ENCODE results near the gene CD80. TPM values are rescaled to one million over a fixed set of nuclear protein-coding genes. Genes with fewer than 3 reads are reported as not detected.
A peak's percentile ranks its signal among the peaks of the same experiment; 100 is the strongest.
"Not testable (repeated sequence)": the region's sequence is repeated elsewhere in the genome, so short reads cannot be mapped to it uniquely, and the experiment has no call there.

CD80 gene
- total and polyA plus RNA-seq, 10 of the 15 experiments (the other 5 are each of a cell fraction or from before 2014, with no cell fraction given): 41.4 to 137 (median 58.1) TPM

DNA sequence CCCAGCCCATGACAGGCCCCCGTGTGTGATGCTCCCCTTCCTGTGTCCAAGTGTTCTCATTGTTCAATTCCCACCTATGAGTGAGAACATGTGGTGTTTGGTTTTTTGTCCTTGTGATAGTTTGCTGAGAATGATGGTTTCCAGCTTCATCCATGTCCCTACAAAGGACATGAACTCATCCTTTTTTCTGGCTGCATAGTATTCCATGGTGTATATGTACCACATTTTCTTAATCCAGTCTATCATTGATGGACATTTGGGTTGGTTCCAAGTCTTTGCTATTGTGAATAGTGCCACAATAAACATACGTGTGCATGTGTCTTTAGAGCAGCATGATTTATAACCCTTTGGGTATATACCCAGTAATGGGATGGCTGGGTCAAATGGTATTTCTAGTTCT lies 3.9 kb upstream of the CD80 start:
- RAD21 ChIA-PET (ENCODE audit: unreplicated experiment): interaction anchor here (0.9 to 11.9 kb wide), 8 partner anchors 15 to 113 kb away, joined by 3 to 239 read pairs (median 8); partner anchors contain the start of genes ADPRH and COX17

DNA sequence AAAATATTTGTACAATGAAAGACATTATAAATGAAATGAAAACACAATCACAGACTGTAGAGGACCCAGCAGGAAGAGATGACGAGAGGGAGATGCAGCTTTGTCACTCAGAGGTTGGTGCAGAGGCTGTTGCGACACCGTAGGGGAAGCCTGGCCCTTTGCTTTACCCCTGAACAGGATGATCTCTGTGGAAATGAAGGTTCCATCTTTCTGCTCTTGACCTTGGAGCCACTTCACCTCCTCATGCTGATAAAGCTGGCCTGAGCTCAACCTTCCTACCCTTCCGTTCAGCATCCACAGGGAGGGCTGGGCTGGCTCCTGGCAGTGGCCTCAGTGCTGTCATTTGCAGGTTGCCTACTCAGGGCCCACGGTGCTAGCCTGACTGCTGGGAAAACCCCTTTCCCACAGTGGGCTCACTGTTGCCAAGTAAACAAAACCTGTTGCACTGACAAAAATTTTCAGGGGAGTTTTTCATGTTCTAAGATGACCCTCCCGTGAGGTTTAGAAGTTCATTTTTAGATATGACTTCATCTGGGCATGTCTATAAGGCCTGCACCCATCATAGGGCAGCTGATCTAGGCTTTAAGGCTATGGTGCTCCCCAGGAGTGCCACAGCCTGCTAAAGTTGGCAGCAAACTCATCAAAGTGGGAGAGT lies 3.0 kb upstream of the CD80 start:
- Histone ChIP-seq H3K27ac (ENCODE audit: control insufficient read depth, insufficient read depth) (peak overlapping the region; percentile 98), H3K4me2 (ENCODE audit: control insufficient read depth, insufficient read depth) (peak overlapping the region; percentile 97), H3K79me2 (ENCODE audit: control insufficient read depth, insufficient read depth, low read length) (peaks cover 50% of the 10 kb centered on the region), H3K36me3 (ENCODE audit: control insufficient read depth in 2 of 2, insufficient read depth in 2 of 2, low read length in 1 of 2) (no peaks in the 10 kb centered on the region), H3K9me3 (replicated peaks; ENCODE audit: control insufficient read depth, insufficient read depth, low read length) (peaks cover 2% of the 10 kb centered on the region; the same call in 2 of the 3 replicates), H4K20me1 (ENCODE audit: control insufficient read depth, insufficient read depth) (no peaks in the 10 kb centered on the region), H2AFZ (ENCODE audit: control insufficient read depth, low read depth, low read length) (peak overlapping the region; percentile 58), H3K27me3 (replicated peaks in 1 of 2; ENCODE audit: control insufficient read depth in 2 of 2, insufficient read depth in 2 of 2, low read length in 1 of 2) (no peaks in the 10 kb centered on the region), H3K4me1 (ENCODE audit: control insufficient read depth, insufficient read depth, low read length) (peaks cover 14% of the 10 kb centered on the region), H3K4me3 (peak overlapping the region; percentile 58; the same call in 1 of the 2 replicates), H3K9ac (ENCODE audit: control insufficient read depth, insufficient read depth, low read length) (peak overlapping the region; percentile 99)
- FAIRE-seq (peak; percentile 47), ATAC-seq (peak; percentile 73), DNase-seq (ENCODE audit: low read depth, low spot score) (peak; percentile 95)
- WGBS (ENCODE audit: insufficient coverage, insufficient replicate concordance, low lambda C conversion rate, missing lambda C conversion rate): 2% methylated on average over 6 of the region's 6 CpGs
- intact Hi-C loops (cut with micrococcal nuclease; ENCODE audit: unreplicated experiment) (loop anchor here (1.0 to 2.0 kb wide), 4 partner anchors 36 to 268 kb away; partner anchors contain the start of gene ARHGAP31), in situ Hi-C loops (cut with MboI) (no loop called here)
- ChIA-PET POLR2A (interaction anchor here (0.7 to 2.3 kb wide), 16 partner anchors 10 to 267 kb away, joined by 3 to 44 read pairs (median 5); partner anchors contain the start of genes ADPRH, COX17 and TMEM39A), RAD21 (ENCODE audit: unreplicated experiment) (interaction anchor here (0.7 to 11.9 kb wide), 14 partner anchors 10 to 119 kb away, joined by 3 to 239 read pairs (median 6); partner anchors contain the start of genes ADPRH, COX17 and PLA1A), SMC1A (ENCODE audit: uncharacterized antibody, unreplicated experiment) (interaction anchor here (1.0 to 8.9 kb wide), 10 partner anchors 12 to 119 kb away, joined by 3 to 151 read pairs (median 9); partner anchors contain the start of genes ADPRH, PLA1A and TIMMDC1), CTCF (interaction anchor here (0.7 to 2.7 kb wide), 8 partner anchors 12 to 117 kb away, joined by 3 to 22 read pairs (median 4); partner anchors contain the start of genes ADPRH and PLA1A)
- no TSS peak for BruUV-seq (replicated peaks)
- TF ChIP-seq NFIC (IDR thresholded peaks at IDR 0.05; ENCODE audit: low read depth, low read length): peak; percentile 92
- TF ChIP-seq YBX1 (IDR thresholded peaks at IDR 0.05): no peak
- peak; percentile 95 for TF ChIP-seq SMAD5 (IDR thresholded peaks at IDR 0.05; ENCODE audit: low read depth)
- TF ChIP-seq, protein P1, sequence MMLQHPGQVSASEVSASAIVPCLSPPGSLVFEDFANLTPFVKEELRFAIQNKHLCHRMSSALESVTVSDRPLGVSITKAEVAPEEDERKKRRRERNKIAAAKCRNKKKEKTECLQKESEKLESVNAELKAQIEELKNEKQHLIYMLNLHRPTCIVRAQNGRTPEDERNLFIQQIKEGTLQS (IDR thresholded peaks at IDR 0.05; ENCODE audit: borderline replicate concordance, extremely low read depth, low read depth, low read length): no peak
- peak; percentile 77 for TF ChIP-seq EED (IDR thresholded peaks at IDR 0.05; ENCODE audit: low read depth)
- TF ChIP-seq POLR2AphosphoS5 (IDR thresholded peaks at IDR 0.05; ENCODE audit: low read length): peak; percentile 97
- TF ChIP-seq MYB (IDR thresholded peaks at IDR 0.05; ENCODE audit: borderline replicate concordance, low read depth, low read length): no peak
- TF ChIP-seq RELA (IDR thresholded peaks at IDR 0.05; ENCODE audit: borderline replicate concordance, partially characterized antibody): peak; percentile 99
- no peak; the same call in 1 of the 2 replicates for TF ChIP-seq ZNF24 (IDR thresholded peaks at IDR 0.05)
- TF ChIP-seq SREBF1 (IDR thresholded peaks at IDR 0.05; ENCODE audit: low read length): no peak
- TF ChIP-seq NRF1 (conservative IDR thresholded peaks at IDR 0.05; ENCODE audit: low read depth, low read length): no peak
- TF ChIP-seq, protein P2, sequence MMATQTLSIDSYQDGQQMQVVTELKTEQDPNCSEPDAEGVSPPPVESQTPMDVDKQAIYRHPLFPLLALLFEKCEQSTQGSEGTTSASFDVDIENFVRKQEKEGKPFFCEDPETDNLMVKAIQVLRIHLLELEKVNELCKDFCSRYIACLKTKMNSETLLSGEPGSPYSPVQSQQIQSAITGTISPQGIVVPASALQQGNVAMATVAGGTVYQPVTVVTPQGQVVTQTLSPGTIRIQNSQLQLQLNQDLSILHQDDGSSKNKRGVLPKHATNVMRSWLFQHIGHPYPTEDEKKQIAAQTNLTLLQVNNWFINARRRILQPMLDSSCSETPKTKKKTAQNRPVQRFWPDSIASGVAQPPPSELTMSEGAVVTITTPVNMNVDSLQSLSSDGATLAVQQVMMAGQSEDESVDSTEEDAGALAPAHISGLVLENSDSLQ (IDR thresholded peaks at IDR 0.05): peak; percentile 86

More for the DNA sequence above, 3.9 kb upstream of the CD80 start:
- 100% methylated on average over 1 of the region's 2 CpGs for WGBS (ENCODE audit: insufficient coverage, insufficient replicate concordance, low lambda C conversion rate, missing lambda C conversion rate)
- H3K4me3 ChIP-seq; FAIRE-seq; BruUV-seq (replicated peaks); H4K20me1 ChIP-seq (ENCODE audit: control insufficient read depth, insufficient read depth); H3K27me3 ChIP-seq (replicated peaks in 1 of 2; ENCODE audit: control insufficient read depth in 2 of 2, insufficient read depth in 2 of 2, low read length in 1 of 2); H3K36me3 ChIP-seq (ENCODE audit: control insufficient read depth in 2 of 2, insufficient read depth in 2 of 2, low read length in 1 of 2); DNase-seq (ENCODE audit: low read depth, low spot score); H2AFZ ChIP-seq (ENCODE audit: control insufficient read depth, low read depth, low read length); H3K9me3 ChIP-seq (replicated peaks; ENCODE audit: control insufficient read depth, insufficient read depth, low read length); H3K9ac ChIP-seq (ENCODE audit: control insufficient read depth, insufficient read depth, low read length); in situ Hi-C loops (cut with MboI); ATAC-seq: not testable (repeated sequence)
- POLR2A ChIA-PET: interaction anchor here (1.0 to 2.3 kb wide), 8 partner anchors 17 to 136 kb away, joined by 3 to 44 read pairs (median 6); partner anchors contain the start of genes ADPRH and COX17
- SMC1A ChIA-PET (ENCODE audit: uncharacterized antibody, unreplicated experiment): interaction anchor here (2.0 to 8.9 kb wide), 7 partner anchors 12 to 119 kb away, joined by 7 to 151 read pairs (median 10); partner anchors contain the start of genes ADPRH and PLA1A
- H3K4me1 ChIP-seq (ENCODE audit: control insufficient read depth, insufficient read depth, low read length): peaks cover 14% of the 10 kb centered on the region
- H3K79me2 ChIP-seq (ENCODE audit: control insufficient read depth, insufficient read depth, low read length): peaks cover 41% of the 10 kb centered on the region
- peak overlapping the region; percentile 33; the same call in 1 of the 2 replicates for H3K4me2 ChIP-seq (ENCODE audit: control insufficient read depth, insufficient read depth)
- TF ChIP-seq ZNF217 (IDR thresholded peaks at IDR 0.05): 0 out of 2 replicates have a peak, but pooled peaks have one; percentile 43
- intact Hi-C loops (cut with micrococcal nuclease; ENCODE audit: unreplicated experiment): loop anchor here (2.0 kb wide), 1 partner anchor 269 kb away; the partner anchor contains the start of gene ARHGAP31
- peak overlapping the region; percentile 98 for H3K27ac ChIP-seq (ENCODE audit: control insufficient read depth, insufficient read depth)
- CTCF ChIA-PET: interaction anchor here (1.1 to 2.7 kb wide), 4 partner anchors 13 to 37 kb away, joined by 4 to 22 read pairs (median 10); partner anchors contain the start of gene ADPRH
